Measurements from ENCODE around the gene SLFN12L.

Gene SLFN12L

DNA sequence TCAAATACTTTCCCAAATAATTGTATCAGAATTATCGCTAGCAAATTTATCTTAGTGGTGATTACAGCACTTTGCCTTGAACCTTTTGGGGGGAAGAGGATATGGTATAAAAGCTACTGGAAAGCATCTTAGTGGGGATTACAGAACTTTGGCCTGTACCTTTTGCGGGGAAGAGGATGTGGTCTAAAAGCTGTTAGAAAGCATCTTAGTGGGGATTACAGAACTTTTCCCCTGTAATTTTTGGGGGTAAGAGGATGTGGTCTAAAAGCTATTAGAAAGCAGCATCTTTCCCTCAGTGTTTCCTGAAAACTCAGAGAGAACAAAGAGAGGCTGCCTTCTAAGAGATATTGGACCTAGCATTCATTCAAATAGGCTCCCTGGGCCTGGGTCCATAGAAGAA is 109.2 kb downstream of the SLFN12L start:
- no peak for DNase-seq

DNA sequence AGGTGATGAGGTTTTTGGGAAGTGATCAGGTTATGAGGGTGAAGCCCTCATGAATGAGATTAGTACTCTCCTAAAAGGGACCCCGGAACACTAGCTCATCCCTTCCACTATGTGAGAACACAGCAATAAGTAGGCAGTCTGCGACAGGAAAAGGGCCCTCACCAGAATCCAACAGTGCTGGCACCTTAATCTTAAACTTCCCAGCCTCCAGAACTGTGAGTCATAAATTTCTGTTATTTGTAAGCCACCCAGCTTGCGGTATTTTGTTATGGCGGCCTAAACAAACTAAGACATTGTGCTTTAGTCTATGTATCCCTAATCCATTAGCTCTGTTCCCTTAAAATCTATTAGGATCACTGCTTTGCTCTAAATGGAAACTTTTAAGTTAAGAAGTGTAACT is 113.7 kb downstream of the SLFN12L start:
- no peak for DNase-seq

Measured in activated gamma-delta T cell (primary cell).